ENCODE results near the gene SUGCT.

DNA sequence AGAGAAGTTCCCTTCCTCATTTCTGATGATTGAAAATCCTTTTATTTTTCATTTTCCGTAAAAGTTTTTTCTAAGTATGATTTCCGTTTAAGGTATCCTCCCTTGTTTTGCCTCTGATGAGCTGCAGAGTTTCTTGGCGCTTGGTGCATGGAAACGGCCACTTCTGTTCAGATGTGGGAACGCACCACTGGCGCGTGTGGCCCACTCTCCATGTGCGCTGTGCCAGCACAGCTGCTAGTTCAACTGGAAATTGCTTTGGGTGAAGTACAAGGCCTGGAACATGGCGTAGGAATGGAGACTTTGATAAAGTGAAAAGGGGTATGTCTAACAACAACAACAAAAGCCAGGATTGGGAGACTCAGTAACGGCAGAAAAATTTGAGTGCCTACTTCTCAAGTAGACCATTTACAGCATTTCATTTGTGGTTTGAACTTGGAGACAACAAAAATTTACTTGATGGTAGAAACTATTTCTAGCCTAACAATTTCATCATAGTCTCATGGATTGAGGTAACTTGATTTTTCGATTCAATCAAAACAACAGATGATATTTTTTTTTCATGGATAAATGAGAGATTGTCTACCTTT lies 364.2 kb downstream of the SUGCT start:
- no peak for TF ChIP-seq POLR2A (IDR thresholded peaks at IDR 0.05)
- TF ChIP-seq, protein P1, sequence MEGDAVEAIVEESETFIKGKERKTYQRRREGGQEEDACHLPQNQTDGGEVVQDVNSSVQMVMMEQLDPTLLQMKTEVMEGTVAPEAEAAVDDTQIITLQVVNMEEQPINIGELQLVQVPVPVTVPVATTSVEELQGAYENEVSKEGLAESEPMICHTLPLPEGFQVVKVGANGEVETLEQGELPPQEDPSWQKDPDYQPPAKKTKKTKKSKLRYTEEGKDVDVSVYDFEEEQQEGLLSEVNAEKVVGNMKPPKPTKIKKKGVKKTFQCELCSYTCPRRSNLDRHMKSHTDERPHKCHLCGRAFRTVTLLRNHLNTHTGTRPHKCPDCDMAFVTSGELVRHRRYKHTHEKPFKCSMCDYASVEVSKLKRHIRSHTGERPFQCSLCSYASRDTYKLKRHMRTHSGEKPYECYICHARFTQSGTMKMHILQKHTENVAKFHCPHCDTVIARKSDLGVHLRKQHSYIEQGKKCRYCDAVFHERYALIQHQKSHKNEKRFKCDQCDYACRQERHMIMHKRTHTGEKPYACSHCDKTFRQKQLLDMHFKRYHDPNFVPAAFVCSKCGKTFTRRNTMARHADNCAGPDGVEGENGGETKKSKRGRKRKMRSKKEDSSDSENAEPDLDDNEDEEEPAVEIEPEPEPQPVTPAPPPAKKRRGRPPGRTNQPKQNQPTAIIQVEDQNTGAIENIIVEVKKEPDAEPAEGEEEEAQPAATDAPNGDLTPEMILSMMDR (IDR thresholded peaks at IDR 0.05 in 8 of 11, conservative IDR thresholded peaks at IDR 0.05 in 3 of 11) = no peak
- TF ChIP-seq POLR2AphosphoS5 (IDR thresholded peaks at IDR 0.05) = no peak
